ENCODE data around the gene JMJD4.
"Not testable (repeated sequence)": the region's sequence is repeated elsewhere in the genome, so short reads cannot be mapped to it uniquely, and the experiment has no call there.

JMJD4 gene

DNA sequence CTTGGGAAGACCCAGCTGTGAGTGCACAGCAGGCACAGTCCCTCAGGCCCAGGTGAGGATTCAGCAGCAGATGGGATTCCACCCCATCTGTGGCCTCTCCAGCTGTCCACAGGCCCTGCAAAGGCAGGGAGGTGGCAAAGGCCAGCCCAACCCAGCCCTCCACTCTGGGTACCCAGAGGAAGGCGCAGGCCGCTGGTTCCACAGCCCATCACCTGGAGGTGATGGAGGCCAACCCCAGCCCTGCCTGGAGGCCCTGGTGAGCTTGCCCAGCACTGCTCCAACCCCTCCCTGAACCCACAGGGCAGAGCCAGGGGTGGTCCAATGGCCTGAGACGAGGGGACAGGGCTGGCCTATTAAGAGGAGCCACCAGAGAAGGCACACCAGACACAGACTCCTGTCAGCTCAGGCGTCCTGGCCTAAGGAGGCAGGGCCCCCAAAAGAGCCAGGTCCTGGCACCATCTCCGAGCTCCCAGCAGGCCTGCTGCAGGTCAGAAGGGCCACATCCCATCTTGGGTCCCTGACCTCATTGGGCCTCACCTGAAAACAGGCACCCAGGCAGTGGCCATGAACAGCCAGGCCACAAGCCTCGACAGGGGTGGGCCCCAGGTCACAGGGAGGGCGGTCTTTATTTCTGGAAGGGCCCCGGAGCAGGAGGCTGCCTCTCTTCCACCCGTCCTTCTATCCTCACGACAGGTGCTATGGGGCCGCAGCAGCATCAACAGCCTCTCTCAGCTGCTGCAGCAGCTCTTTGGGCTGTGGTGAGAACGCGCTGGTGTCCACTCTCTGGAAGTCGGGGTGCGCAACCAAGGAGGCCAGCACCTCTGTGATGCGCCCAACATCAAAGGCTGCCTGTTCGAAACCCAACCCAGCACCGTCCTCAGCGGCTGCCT is 3.2 kb downstream of the JMJD4 start:
- DNase-seq, result no peak

DNA sequence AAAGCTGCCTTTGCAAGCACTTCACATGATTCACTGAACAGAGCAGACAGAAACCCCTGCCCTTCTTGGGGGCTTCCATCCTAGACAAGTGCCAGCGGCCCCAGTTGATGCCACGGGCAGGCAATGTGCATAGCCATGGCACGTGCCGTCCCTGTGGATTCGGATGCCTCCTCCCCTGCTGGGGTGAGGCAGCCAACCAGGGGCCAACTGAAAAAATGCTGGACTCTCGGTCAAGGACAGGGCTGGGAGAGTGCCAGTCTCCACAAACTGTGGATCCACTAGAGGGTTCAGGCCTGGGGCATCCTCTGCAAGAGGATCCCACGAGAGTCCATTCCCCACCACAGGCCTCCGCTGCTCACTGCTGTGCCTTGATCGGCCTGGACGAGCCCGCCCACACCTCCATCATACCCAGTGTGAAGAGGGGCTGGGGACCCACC is 3.8 kb downstream of the JMJD4 start:
- no peak for DNase-seq

DNA sequence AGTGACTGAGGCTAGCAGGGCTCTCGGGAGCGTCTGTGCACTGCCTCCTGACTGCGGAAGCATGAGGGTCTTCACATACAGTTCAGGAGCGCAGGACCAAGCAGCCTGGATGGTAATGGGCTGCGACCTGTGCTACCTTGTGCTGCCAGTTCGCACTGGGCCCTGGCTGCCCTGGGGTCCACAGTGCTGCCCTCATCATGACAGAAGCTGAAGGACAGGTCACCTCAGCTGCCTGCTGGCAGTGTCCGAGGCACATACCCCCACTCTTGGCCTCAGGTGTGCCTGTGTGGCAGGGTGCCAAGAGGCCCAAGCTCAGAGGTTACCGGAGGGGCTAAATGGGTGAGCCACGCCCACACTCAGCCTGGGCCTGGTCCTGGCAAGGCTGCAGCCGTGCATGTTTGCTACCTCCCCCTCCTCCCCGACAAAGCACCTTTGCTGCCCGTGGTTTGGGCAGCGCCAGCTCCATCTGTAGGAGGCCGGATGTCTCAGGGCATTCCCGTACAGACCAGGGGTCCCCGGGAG is 4.4 kb downstream of the JMJD4 start:
- no peak for DNase-seq

DNA sequence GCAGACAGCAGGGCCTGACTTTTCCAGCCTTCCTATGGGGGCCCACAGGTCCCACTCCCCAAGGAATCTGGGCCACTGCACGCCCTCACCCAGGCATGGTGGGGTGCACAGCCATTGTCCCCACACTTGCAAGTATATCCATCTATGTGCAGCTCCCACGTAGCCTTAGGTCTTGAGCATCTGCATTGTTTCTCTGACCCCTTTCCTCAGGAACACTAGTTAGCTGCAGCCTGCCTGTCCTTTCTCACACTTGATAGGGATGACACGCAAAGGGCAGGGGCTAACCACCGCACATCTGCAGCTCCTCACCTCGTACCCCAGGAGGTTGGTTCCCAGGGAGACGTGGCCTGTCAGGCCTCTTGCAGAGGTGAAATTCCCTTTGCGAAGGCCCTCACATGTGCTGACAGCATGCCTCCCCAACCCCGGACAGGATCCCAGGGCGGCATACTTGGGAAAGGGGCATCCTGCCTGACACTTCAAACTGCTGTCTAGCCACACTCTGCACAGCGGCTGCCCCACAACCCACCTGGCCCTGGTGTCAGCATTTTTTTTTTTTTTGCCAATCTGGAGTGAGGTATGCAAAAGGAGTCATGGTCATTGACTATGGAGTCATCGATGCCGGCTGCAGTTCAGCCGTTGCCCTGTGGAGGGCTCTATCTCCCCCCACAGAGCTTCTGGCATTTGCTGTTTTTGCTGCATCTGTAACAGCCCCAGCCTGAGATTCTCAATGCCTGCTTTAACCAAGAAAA is 5.0 kb downstream of the JMJD4 start:
- DNase-seq, result peak in 1 of 2 experiments; percentile 57

DNA sequence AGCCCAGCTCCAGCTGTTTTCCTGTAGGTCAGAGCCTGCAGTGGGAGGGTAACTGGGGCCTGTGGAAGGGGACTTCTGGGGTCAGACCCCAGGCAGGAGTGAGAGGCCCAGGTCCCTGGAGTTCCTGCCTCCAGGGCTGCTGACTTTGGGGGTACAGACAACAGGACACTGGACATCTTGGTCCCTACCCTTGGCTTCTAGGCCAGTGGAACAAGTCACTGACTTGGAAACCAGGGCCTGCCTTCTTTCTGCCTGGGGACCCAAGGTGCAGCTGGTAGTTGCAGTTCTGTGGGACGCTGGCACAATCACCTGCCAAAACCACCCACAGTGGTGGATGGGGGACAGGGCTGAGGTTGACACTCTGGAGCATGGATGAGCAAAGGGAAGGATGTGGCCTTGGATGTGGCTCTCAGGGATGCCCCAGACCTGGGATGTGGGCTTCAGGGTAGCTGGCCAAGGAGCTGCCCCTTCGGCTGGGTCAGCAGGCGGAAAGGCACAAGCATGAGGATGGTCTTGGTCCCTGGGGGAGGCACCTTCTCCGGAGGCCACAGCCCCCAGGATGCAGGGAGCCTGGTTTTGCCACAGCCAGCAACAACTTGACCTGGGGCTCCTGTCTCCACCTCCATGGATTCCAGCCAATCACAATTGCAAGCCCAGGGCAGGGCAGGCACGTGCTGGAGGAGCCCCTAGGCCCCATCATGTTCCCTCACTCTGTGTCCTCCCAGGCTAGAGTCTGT is 5.8 kb downstream of the JMJD4 start:
- no peak for DNase-seq

DNA sequence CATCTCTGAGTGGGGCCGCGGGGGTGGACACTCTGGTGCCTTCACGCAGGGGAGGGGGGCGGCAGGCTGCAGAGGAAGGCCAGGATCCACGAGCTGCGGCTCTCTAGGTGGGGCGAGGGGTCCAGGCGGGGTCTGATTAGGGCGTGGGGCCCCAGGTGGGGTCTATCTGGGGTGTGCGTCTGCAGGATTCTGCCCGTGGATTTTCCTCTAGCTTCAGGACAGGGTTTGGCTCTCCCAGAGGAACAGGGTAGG is 6.3 kb downstream of the JMJD4 start:
- no peak for DNase-seq

DNA sequence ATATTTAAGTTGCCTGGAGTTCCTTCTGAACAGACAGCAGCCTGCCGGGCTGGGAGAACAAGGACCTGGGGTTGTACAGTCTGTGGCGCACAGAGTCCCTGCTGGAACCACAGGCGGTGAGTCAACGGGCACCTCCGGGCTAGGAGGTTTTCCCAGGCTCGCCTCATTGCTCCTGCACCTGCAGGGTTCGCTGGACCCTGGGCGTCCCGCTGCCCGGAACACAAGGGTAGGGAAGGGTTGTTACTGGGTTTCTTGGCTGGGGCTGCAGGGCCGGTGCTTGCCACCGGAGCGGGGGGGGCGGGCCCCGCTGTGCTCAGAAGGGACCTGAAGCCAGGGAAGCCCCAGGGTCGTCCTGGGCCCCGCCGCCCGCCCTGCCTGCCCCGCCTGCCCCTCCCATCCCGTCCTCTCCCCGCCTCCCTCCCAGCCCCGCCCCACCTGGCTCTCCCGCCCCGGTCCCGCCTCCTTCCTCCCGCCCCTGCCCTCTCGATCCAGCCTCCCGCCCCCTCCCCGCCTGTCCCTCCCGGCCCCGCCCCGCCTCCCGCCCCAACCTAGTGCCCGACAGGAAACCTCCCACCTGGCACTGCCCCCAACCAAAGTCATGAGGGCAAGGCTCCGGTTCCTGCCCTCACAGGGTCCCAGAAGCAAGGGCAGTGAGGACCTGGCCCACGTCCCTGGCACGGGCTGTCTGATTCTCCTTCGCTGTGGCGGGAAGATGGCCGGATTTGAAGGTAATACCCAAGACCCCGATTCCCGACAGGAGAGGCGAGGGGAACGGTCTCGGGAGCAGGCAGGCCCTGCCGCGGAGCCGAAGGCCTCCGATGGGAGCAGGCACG is 6.8 kb downstream of the JMJD4 start:
- DNase-seq, result peak; percentile 77 to 82

DNA sequence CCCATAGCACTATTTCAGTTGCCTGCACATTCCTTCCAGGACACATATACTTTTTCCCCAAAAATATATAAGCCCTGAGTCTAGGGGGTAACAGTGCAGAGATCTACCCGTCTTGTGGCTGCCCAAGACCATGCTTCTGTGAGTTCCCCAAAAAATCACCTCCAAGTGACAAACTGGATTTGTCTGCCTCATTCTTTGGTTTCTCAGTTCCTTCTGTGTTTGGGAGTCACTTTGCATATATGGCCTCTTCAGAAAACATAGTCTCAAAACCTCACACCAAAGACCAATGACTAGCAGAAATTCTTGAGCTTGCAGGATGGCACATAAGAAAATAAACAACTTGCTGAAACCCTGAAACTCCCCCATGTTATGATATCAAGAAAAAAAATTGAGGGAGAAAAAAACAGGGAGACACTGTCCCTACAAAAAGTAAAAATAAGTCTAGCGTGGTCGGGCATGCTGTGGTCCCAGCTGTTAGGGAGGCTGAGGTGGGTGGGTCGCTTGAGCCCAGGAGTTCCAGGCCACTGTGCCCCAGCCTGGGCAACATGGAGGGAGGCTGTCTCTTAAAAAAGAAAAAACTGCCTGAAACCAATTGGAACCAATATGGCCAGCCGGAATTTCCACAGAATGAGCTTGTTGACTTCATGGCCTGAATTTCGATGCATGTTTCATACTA is 8.0 kb downstream of the JMJD4 start:
- no peak for DNase-seq

DNA sequence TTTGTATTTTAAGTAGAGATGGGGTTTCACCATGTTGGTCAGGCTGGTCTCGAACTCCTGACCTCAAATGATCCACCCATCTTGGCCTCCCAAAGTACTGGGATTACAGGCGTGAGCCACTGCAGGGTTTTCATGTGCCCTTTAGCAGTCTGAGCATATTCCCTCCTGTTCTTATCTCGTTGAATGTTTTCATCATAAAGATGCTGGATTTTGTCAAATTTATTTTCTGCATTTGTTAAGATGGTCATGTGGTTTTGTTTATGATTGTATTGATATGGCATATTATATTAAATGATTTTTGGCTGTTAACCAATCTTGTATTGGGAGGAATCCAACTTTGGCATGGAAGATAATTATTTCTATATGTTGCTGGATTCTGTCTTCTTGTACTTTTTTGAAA is 8.8 kb downstream of the JMJD4 start:
- DNase-seq, result no peak

DNA sequence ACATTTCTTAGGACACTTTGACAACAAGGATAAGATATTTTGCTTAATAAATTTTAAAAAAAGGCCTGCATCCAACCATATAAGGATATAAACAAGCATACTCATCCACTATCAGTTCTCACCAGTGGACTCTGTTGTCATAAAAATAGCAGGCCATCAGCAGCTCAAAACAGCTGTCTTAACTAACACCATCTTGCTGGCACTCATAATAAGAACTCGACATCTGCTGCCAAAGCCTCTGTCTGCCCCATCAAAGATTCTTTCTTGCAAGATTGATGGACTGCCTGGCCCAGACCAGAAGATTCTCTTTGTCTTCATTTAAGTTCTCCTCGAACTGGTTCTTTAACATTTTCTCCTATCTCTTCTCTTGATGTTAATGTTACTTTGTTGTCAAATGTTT is 10.1 kb downstream of the JMJD4 start:
- DNase-seq, result no peak

DNA sequence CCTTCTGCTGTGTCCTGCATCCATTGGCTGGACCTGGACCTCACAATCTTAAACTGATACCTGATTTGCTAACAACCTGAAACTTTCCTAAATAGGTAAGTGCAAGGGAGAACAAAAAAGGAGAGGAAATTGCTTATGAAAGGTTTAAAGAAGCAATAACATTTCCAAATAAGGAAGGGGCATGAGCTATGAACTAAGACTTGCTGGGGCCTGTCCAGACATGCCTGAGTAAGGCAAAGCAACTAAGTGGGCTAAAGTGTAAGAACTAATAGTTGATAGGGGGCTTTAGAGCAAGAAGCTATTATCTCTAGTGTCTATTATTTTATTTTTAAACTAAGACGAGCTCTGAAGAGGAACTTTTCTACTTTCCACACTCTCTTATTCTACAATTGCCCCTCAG is 11.6 kb downstream of the JMJD4 start:
- DNase-seq, result no peak

DNA sequence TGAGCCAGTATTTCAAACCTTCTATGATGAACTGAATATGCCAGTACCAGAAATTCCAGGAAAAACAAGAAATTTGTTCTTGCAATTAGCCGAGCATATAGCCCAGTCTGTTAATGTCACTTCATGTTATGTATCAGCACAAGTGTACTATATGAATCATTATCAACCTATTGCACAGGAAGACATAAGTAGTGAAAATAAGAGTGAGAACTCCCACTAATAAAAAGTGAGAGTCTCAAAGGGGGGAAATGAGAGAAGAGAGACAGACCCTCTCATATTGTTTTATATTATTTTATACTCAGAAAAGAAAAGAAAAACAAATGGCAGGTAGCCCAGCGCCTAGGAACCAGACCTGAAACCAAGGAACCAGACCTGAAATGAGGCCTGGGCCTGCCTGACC is 16.2 kb downstream of the JMJD4 start:
- DNase-seq, result no peak

DNA sequence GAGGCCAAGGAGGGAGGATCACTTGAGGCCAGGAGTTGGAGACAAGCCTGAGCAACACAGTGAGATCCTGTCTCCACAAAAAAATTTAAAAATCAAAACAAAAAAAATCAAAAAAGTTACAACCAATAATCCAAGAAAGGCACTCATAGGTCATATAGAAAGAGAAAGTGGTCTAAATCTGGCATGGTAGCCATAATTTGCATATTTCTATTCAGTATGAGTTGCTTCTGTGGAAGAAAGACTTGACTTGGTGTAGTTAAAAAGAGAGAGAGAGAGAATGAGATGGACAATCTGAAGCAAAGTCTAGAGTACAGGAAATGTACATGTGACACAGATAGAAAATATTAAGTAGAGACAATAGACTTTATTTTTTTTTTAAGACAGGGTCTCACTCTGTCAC is 22.5 kb downstream of the JMJD4 start:
- no peak for DNase-seq

DNA sequence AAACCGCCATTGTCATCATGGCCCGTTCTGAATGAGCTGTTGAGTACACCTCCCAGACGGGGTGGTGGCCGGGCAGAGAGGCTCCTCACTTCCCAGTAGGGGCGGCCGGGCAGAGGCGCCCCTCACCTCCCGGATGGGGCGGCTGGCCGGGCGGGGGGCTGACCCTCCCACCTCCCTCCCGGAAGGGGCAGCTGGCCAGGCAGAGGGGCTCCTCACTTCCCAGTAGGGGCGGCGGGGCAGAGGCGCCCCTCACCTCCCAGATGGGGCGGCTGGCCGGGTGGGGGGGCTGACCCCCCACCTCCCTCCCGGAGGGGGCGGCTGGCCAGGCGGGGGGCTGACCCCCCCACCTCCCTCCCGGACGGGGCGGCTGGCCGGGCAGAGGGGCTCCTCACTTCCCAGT is 24.6 kb downstream of the JMJD4 start:
- DNase-seq, result not testable (repeated sequence)

DNA sequence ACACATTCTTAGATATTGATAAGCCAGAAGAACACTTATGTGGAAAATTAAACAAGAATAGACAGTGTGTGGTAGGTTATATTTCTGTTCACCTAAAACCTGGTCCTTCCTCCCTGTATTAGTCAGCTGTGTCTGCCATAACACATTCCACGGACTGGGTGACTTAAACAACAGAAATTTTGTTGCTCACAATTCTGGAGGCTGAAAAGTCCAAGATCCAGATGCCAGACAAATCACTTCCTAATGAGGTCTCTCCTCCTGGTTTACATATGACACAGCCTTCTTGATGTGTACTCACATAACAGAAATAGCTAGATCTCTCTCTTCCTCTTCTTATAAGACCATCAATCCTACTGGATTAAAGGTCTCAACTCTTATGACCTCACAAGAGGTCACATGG is 25.7 kb downstream of the JMJD4 start:
- DNase-seq, result no peak

DNA sequence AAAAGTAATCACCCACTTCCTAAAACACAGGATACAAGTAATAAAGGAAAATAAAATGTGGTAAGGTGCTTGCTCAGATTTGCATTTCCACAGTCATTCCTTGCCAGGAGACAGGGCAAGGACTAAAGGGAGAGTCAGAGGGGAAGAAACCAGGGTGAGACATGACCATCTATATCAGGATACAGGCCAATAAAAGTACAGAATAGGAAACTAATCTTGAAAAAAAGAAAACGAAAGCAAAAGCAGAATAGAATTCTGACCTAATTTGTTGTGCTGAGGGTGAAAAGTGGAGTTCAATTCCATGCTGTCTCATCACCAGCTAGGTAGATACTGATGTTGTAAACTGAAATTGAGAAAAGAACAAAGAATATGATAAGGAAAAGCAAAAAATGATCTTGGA is 27.3 kb downstream of the JMJD4 start:
- DNase-seq, result no peak

DNA sequence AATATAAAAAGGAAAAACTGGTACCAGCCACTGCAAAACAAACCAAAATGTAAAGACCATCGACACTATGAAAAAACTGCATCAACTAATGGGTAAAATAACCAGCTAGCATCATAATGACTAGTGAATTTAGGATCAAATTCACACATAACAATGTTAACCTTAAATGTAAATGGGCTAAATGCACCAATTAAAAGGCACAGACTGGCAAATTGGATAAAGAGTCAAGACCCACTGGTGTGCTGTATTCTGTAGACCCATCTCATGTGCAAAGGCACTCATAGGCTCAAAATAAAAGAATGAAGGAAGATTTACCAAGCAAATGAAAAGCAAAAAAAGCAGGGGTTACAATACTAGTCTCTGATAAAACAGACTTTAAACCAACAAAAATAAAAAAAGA is 33.5 kb downstream of the JMJD4 start:
- not testable (repeated sequence) for DNase-seq

DNA sequence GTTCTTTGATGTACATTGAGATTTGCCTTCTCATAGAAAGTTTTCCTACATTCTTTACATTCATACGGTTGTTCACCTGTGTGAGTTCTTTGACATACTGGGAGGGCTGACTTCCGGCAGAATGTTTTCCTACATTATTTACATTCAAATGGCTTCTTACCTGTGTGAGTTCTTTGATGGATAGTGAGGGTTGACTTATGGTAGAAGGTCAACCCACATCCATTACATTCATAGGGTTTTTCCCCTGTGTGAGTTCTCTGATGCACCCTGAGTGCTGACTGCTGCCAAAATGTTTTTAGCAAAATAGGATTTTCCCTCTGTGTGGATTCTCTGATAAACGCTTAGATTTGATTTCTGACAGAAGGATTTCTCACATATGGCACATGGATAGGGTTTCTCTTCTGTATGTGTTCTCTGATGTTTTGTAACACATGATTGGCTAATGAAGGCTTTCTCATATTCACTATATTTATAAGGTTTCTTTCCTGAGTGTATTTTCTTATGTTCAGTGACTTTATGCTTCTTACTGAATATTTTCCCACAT is 37.7 kb downstream of the JMJD4 start:
- DNase-seq, result no peak

DNA sequence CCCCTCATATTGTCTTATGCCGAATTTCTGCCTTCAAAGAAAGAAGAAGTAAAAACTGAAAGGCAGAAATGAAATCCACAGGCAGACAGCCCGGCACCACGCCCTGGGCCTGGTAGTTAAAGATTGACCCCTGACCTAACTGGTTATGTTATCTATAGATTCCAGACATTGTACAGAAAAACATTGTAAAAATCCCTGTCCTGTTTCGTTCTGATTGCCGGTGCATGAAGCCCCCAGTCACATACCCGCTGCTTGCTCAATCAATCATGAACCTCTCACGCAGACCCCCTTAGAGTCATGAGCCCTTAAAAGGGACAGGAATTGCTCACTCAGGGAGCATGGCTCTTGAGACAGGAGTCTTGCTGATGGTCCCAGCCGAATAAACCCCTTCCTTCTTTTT is 49.3 kb downstream of the JMJD4 start:
- no peak for DNase-seq
